ENCODE measurements around the gene COL20A1.

The COL20A1 gene

DNA sequence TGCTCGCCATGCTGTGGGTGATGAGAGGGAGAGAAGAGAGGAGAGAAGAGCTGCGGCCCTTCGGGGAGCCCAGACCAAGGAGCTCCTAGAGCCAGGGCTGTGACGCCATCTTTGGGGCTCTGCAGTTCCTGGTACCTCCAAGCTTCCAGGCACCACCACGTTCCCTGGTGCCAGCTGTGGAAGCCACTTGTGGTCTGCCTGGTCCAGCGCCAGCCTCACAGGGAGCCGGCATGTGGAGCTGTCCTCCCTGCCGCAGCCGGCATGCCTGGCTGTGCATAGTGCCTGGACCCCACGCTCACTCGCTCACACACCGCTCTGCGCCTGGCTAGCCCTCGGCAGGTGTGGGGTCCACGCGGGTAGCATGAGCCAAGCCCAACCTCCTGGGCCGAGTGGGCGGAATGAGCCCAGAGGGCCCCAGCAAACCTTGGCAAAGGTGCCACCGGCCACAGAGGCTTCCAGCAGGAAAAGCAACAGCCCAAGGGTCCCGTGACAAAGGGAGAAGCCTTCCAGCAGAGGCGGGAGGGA, 87.4 kb downstream of the COL20A1 start:
- no peak for DNase-seq

- DNase-seq: no peak
These were observed 88.9 kb downstream of the COL20A1 start for GRCh38 chr20:63381781-63382431.

GRCh38 chr20:63382551-63383300, 89.7 kb downstream of the COL20A1 start:
- no peak for DNase-seq

DNA sequence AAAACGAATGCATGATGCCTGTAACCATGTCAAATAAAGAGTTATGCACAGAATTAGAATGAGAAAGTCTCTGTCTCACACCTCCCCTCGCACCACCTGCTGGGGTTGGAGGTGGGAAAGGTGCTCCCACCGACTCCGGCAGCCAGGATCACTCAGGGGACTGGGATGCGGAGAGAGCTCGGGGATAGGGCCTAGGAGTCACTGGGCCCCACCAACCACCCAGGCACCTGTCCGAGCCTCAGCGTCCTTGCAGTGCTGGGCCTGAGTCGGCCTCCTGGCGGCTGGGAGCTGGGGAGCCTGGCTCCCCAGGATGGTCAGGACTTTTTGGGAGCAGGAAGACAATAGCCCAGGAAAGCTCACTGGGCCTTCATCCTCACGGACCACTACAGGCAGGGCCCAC, 90.6 kb downstream of the COL20A1 start:
- no peak for DNase-seq

GRCh38 chr20:63384336-63384735, 91.3 kb downstream of the COL20A1 start:
- no peak for DNase-seq
